K562 (cell line): Measurements from ENCODE around the gene NUSAP1. TPM values are rescaled to one million over a fixed set of nuclear protein-coding genes. Genes with fewer than 3 reads are reported as not detected.

Experiments
- BRD9 ChIP-seq: fragments of 450-650 bp; IDR thresholded peaks from 2 replicates; pipeline ENCODE4 v1.6.1; 2018; ENCODE audit warnings: low read depth; ENCODE audit not compliant: partially characterized antibody
- CBX2 ChIP-seq: fragments of 200-600 bp; sonication (generic); IDR thresholded peaks from one replicate; pipeline ENCODE4 v1.6.1; 2012; ENCODE audit warnings: mild to moderate bottlenecking, low read length, inconsistent platforms; ENCODE audit not compliant: insufficient read depth, poor library complexity, severe bottlenecking
- CEBPB ChIP-seq: fragments of 450-650 bp; IDR thresholded peaks from 2 replicates; pipeline ENCODE4 v1.6.1; 2016; ENCODE audit warnings: missing genetic modification characterization, missing compliant biosample characterization
- COPS2 ChIP-seq: fragments of 450-650 bp; conservative IDR thresholded peaks from 2 replicates; pipeline ENCODE4 v1.6.1; 2016; ENCODE audit warnings: mild to moderate bottlenecking, moderate library complexity
- ETS2 ChIP-seq: IDR thresholded peaks from 2 replicates; pipeline ENCODE4 v1.6.1; 2016; ENCODE audit warnings: borderline replicate concordance, missing genetic modification characterization, mild to moderate bottlenecking, moderate library complexity, missing compliant biosample characterization; ENCODE audit not compliant: poor library complexity, severe bottlenecking
- FOXJ3 ChIP-seq: sonication (generic); formaldehyde crosslinking; IDR thresholded peaks from 2 replicates; pipeline ENCODE4 v1.4.0; 2020; ENCODE audit warnings: mild to moderate bottlenecking, missing genetic modification reagents
- KLF13 ChIP-seq: fragments of 450-650 bp; IDR thresholded peaks from 2 replicates; pipeline ENCODE4 v1.6.1; 2016; ENCODE audit warnings: missing genetic modification characterization, low read depth, mild to moderate bottlenecking, missing compliant biosample characterization, moderate library complexity, borderline replicate concordance
- MIER1 ChIP-seq: fragments of 450-650 bp; IDR thresholded peaks from 2 replicates; pipeline ENCODE4 v1.6.1; 2016; ENCODE audit warnings: antibody characterized with exemption, mild to moderate bottlenecking, low read depth
- MYBL2 ChIP-seq, 2 experiments: fragments of 450-650 bp in 1 of 2; sonication (generic) in 1 of 2; formaldehyde crosslinking in 1 of 2; IDR thresholded peaks; 2 replicates each; pipeline versions ENCODE4 v1.6.1 to v1.8.1; 2017 to 2022; ENCODE audit warnings: borderline replicate concordance in 1 of 2, inconsistent platforms in 1 of 2, low read depth in 1 of 2, mild to moderate bottlenecking in 1 of 2, missing genetic modification reagents in 1 of 2, moderate library complexity in 1 of 2
- NELFE ChIP-seq: IDR thresholded peaks from 2 replicates; pipeline ENCODE4 v1.6.1; 2011; ENCODE audit warnings: mild to moderate bottlenecking; ENCODE audit not compliant: insufficient read depth, insufficient read length
- NKRF ChIP-seq: fragments of 450-650 bp; IDR thresholded peaks from 2 replicates; pipeline ENCODE4 v1.6.1; 2016; ENCODE audit warnings: borderline replicate concordance
- PHF20 ChIP-seq: fragments of 450-650 bp; IDR thresholded peaks from 2 replicates; pipeline ENCODE4 v1.6.1; 2018; ENCODE audit not compliant: partially characterized antibody
- POLR2B ChIP-seq: fragments of 450-650 bp; IDR thresholded peaks from 2 replicates; pipeline ENCODE4 v1.6.1; 2018; ENCODE audit warnings: low read depth; ENCODE audit not compliant: partially characterized antibody
- PTRF ChIP-seq: fragments of 450-650 bp; IDR thresholded peaks from 2 replicates; pipeline ENCODE4 v1.6.1; 2016; ENCODE audit warnings: mild to moderate bottlenecking, missing genetic modification characterization, missing compliant biosample characterization
- RFX5 ChIP-seq: IDR thresholded peaks from 2 replicates; pipeline ENCODE4 v1.6.1; 2011; ENCODE audit warnings: low read depth, mild to moderate bottlenecking, improper control_type of control experiment, low read length
- SIN3A ChIP-seq, 2 experiments: fragments of 150-350 bp in 1 of 2; IDR thresholded peaks; 2 replicates each; pipeline ENCODE4 v1.6.1; 2011 to 2016; ENCODE audit warnings: borderline replicate concordance in 2 of 2, low read depth in 2 of 2, low read length in 2 of 2, mild to moderate bottlenecking in 2 of 2, moderate library complexity in 2 of 2; ENCODE audit not compliant: control insufficient read depth in 1 of 2
- SMARCC2 ChIP-seq: fragments of 450-650 bp; IDR thresholded peaks from 2 replicates; pipeline ENCODE4 v1.6.1; 2017; ENCODE audit warnings: antibody characterized with exemption, moderate library complexity, mild to moderate bottlenecking, low read depth
- SOX6 ChIP-seq: fragments of 450-650 bp; IDR thresholded peaks from 2 replicates; pipeline ENCODE4 v1.6.1; 2014; ENCODE audit warnings: mild to moderate bottlenecking
- SREBF2 ChIP-seq: sonication (generic); formaldehyde crosslinking; IDR thresholded peaks from 2 replicates; pipeline ENCODE4 v1.4.0; 2020; ENCODE audit warnings: mild to moderate bottlenecking, missing genetic modification reagents
- TCF7L2 ChIP-seq: fragments of 150-350 bp; IDR thresholded peaks from 2 replicates; pipeline ENCODE4 v1.6.1; 2016; ENCODE audit warnings: low read depth, mild to moderate bottlenecking, low read length, moderate library complexity
- TEAD2 ChIP-seq: fragments of 450-650 bp; IDR thresholded peaks from 2 replicates; pipeline ENCODE4 v1.6.1; 2016; ENCODE audit warnings: missing genetic modification characterization, control low read depth, missing compliant biosample characterization
- ZC3H11A ChIP-seq: IDR thresholded peaks from 2 replicates; pipeline ENCODE4 v1.6.1; 2012; ENCODE audit warnings: low read depth, low read length, improper control_type of control experiment
- ZNF668 ChIP-seq: fragments of 250-450 bp; sonication (Bioruptor Pico); IDR thresholded peaks from 2 replicates; pipeline ENCODE4 v1.8.0; 2022; ENCODE audit warnings: mild to moderate bottlenecking, inconsistent platforms
- ZNF77 ChIP-seq: fragments of 250-450 bp; sonication (Bioruptor Pico); IDR thresholded peaks from 2 replicates; pipeline ENCODE4 v1.5.0; 2020
- polyA plus RNA-seq, 8 experiments: library from polyadenylated mRNA; depleted of rRNA in 4 of 8; stranded (reverse) in 5 of 8; unstranded in 3 of 8; fragments of >200 nt; fragmentation: Nextera tagmentation in 2 of 8; fragmentation: Illumina TruSeq in 1 of 8; extraction: Ambion mirVana in 2 of 8; extraction: Trizol in 1 of 8; gene quantifications; 2 replicates each; pipeline versions ENCODE4 v1.2.1 to v1.2.3, GENCODE V29; 2011 to 2014; ENCODE audit warnings: inconsistent platforms in 1 of 8, missing spikeins in 1 of 8
- total RNA-seq, 7 experiments: library from RNA; depleted of rRNA in 6 of 7; stranded (reverse); fragments of >200 nt in 6 of 7; fragmentation: Illumina TruSeq in 2 of 7; extraction: Trizol in 2 of 7; gene quantifications; 2 replicates each; pipeline versions ENCODE4 v1.2.1 to v1.2.3, GENCODE V29; 2011 to 2021; ENCODE audit warnings: low replicate concordance in 1 of 7
- TF ChIP-seq, protein P1 (sequence below): fragments of 450-650 bp; IDR thresholded peaks from 2 replicates; pipeline ENCODE4 v1.6.1; 2018; ENCODE audit not compliant: partially characterized antibody

The NUSAP1 gene
- total and polyA plus RNA-seq, 9 of the 15 experiments (the other 6 are each of a cell fraction or from before 2014, with no cell fraction given), result 119 to 266 (median 227) TPM

- TF ChIP-seq, protein P1, sequence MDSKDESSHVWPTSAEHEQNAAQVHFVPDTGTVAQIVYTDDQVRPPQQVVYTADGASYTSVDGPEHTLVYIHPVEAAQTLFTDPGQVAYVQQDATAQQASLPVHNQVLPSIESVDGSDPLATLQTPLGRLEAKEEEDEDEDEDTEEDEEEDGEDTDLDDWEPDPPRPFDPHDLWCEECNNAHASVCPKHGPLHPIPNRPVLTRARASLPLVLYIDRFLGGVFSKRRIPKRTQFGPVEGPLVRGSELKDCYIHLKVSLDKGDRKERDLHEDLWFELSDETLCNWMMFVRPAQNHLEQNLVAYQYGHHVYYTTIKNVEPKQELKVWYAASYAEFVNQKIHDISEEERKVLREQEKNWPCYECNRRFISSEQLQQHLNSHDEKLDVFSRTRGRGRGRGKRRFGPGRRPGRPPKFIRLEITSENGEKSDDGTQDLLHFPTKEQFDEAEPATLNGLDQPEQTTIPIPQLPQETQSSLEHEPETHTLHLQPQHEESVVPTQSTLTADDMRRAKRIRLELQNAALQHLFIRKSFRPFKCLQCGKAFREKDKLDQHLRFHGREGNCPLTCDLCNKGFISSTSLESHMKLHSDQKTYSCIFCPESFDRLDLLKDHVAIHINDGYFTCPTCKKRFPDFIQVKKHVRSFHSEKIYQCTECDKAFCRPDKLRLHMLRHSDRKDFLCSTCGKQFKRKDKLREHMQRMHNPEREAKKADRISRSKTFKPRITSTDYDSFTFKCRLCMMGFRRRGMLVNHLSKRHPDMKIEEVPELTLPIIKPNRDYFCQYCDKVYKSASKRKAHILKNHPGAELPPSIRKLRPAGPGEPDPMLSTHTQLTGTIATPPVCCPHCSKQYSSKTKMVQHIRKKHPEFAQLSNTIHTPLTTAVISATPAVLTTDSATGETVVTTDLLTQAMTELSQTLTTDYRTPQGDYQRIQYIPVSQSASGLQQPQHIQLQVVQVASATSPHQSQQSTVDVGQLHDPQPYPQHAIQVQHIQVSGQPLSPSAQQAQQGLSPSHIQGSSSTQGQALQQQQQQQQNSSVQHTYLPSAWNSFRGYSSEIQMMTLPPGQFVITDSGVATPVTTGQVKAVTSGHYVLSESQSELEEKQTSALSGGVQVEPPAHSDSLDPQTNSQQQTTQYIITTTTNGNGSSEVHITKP, result no peak
- peak; percentile 86 for TF ChIP-seq CEBPB (tag)
- no peak for TF ChIP-seq ZNF668 (CRISPR knock-in tag)
- no peak for TF ChIP-seq SMARCC2
- no peak for TF ChIP-seq ETS2 (tag)
- no peak for TF ChIP-seq COPS2
- 0 out of 2 replicates have a peak, but pooled peaks have one; percentile 29 for TF ChIP-seq SOX6
- peak; percentile 68; the same call in 1 of the 2 replicates for TF ChIP-seq NKRF
- no peak for TF ChIP-seq KLF13
- TF ChIP-seq MIER1, result no peak
- no peak for TF ChIP-seq RFX5
- no peak for TF ChIP-seq TCF7L2
- no peak for TF ChIP-seq SIN3A (IDR thresholded peaks at IDR 0.05; ENCODE audit: borderline replicate concordance in 2 of 2, control insufficient read depth in 1 of 2, low read depth in 2 of 2, low read length in 2 of 2)
- no peak for TF ChIP-seq SREBF2 (CRISPR knock-in tag)
- TF ChIP-seq POLR2B, result peak; percentile 9
- no peak for TF ChIP-seq ZNF77 (CRISPR knock-in tag)
- TF ChIP-seq NELFE, result no peak
- no peak for TF ChIP-seq PTRF (tag)
- TF ChIP-seq PHF20, result no peak
- no peak for TF ChIP-seq ZC3H11A
- TF ChIP-seq TEAD2 (tag), result no peak
- TF ChIP-seq BRD9, result peak; percentile 68
- no peak for TF ChIP-seq FOXJ3 (CRISPR knock-in tag)
- TF ChIP-seq CBX2, result no peak
- no peak for TF ChIP-seq MYBL2 (IDR thresholded peaks at IDR 0.05; ENCODE audit: low read depth)
- no peak for TF ChIP-seq MYBL2 (CRISPR knock-in tag; IDR thresholded peaks at IDR 0.05; ENCODE audit: borderline replicate concordance)
Observed at GRCh38 chr15:41333026-41333562, 413 bp downstream of the NUSAP1 start (continued).
